Epidermal melanocyte (primary cell): Measurements from ENCODE around the gene PPARD.
"Not testable (repeated sequence)": the region's sequence is repeated elsewhere in the genome, so short reads cannot be mapped to it uniquely, and the experiment has no call there.

ENCODE experiments used
- DNase-seq: peaks from one replicate; pipeline ENCODE4 v3.0.0; 2011; ENCODE audit warnings: low spot score; ENCODE audit not compliant: insufficient read length

PPARD gene

GRCh38 chr6:35403544-35404442 is 61.4 kb downstream of the PPARD start:
- no peak for DNase-seq

GRCh38 chr6:35406711-35407485 is 64.5 kb downstream of the PPARD start:
- no peak for DNase-seq

- no peak for DNase-seq
These were observed 66.9 kb downstream of the PPARD start for GRCh38 chr6:35409245-35409644.

GRCh38 chr6:35410131-35410530 is 67.8 kb downstream of the PPARD start:
- DNase-seq, result no peak

GRCh38 chr6:35411066-35411465 is 68.7 kb downstream of the PPARD start:
- DNase-seq, result no peak

- no peak for DNase-seq
These were observed 69.7 kb downstream of the PPARD start for GRCh38 chr6:35412102-35412501.

- DNase-seq, result no peak
These were observed 71.6 kb downstream of the PPARD start for GRCh38 chr6:35413911-35414310.

- DNase-seq, result peak; percentile 81
These were observed 72.9 kb downstream of the PPARD start for GRCh38 chr6:35415065-35415891.

- no peak for DNase-seq
These were observed 75.8 kb downstream of the PPARD start for GRCh38 chr6:35417979-35418661.

- no peak for DNase-seq
These were observed 77.1 kb downstream of the PPARD start for GRCh38 chr6:35419417-35419816.

GRCh38 chr6:35419961-35420360 is 77.6 kb downstream of the PPARD start:
- no peak for DNase-seq

- peak; percentile 46 for DNase-seq
These were observed 82.9 kb downstream of the PPARD start for GRCh38 chr6:35425284-35425683.

- DNase-seq, result no peak
These were observed 83.7 kb downstream of the PPARD start for GRCh38 chr6:35426074-35426473.

- DNase-seq, result no peak
These were observed 85.1 kb downstream of the PPARD start for GRCh38 chr6:35427435-35427834.

- no peak for DNase-seq
These were observed 85.5 kb downstream of the PPARD start for GRCh38 chr6:35427851-35428321.

- no peak for DNase-seq
These were observed 86.2 kb downstream of the PPARD start for GRCh38 chr6:35428421-35429149.

- no peak for DNase-seq
These were observed 87.1 kb downstream of the PPARD start for GRCh38 chr6:35429463-35429862.

- DNase-seq, result no peak
These were observed 89.9 kb downstream of the PPARD start for GRCh38 chr6:35432291-35432690.

GRCh38 chr6:35432702-35433101 is 90.3 kb downstream of the PPARD start:
- DNase-seq, result not testable (repeated sequence)
